Measurements from ENCODE around the gene LTBP4. TPM values are rescaled to one million over a fixed set of nuclear protein-coding genes. Genes with fewer than 3 reads are reported as not detected.

LTBP4 gene
- total RNA-seq, 1 donor from 2014 or later: 46.9 TPM

DNA sequence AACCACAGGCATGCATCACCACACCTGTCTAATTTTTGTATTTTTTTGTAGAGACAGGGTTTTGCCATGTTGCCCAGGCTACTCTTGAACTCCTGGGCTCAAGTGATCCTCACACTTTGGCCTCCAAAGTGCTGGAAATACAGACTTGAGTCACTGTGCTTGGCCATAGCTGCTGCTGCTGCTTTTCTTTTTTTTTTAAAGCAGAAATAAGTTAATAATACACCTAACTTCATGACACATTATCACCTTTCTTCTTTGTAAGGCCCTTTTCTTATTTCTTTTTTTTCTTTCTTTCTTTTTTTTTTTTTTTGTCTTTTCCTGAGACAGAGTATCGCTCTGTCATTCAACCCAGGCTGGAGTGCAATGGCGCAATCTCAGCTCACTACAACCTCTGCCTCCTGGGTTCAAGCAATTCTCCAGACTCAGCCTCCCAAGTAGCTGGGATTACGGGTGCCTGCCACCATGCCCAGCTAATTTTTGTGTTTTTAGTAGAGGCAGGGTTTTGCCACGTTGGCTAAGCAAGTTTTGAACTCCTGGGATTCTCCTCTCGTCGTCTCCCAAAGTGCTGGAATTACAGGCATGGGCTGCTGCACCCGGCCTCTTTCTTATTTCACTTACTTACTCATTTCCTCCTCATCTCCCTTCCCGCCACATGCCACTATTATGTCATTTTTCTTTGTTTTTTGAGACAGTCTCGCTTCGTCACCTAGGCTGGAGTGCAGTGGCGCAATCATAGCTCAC lies 15.8 kb upstream of the LTBP4 start:
- TF ChIP-seq EZH2 (IDR thresholded peaks at IDR 0.05; ENCODE audit: insufficient read depth, low read length) (no peak), CTCF (IDR thresholded peaks at IDR 0.05; ENCODE audit: insufficient read depth, low read depth, low read length) (no peak)
- Histone ChIP-seq H3K27me3 (ENCODE audit: insufficient read depth, low read length) (no peaks in the 10 kb centered on the region), H4K20me1 (ENCODE audit: insufficient read depth, low read length) (no peaks in the 10 kb centered on the region), H3K9me3 (ENCODE audit: insufficient read depth, low read depth, low read length) (no peaks in the 10 kb centered on the region), H2AFZ (ENCODE audit: low read depth, low read length) (no peak overlapping the region), H3K4me1 (ENCODE audit: insufficient read depth, low read length) (peaks cover 24% of the 10 kb centered on the region), H3K4me2 (ENCODE audit: low read length) (peak overlapping the region; percentile 66), H3K4me3 (ENCODE audit: insufficient read depth, low read depth, low read length) (no peak overlapping the region), H3K9ac (ENCODE audit: low read length) (peak overlapping the region; percentile 54), H3K27ac (ENCODE audit: low read depth, low read length) (peak overlapping the region; percentile 73), H3K79me2 (ENCODE audit: insufficient read depth, low read length) (no peaks in the 10 kb centered on the region), H3K36me3 (ENCODE audit: insufficient read depth, low read length) (peaks cover under 1% of the 10 kb centered on the region)
- no peak overlapping the region for H3K27ac Mint-ChIP-seq (ENCODE audit: unreplicated experiment)
- H3K27me3 Mint-ChIP-seq (ENCODE audit: low read depth, unreplicated experiment): no peaks in the 10 kb centered on the region
- no peak for FAIRE-seq
- H3K9me3 Mint-ChIP-seq (ENCODE audit: unreplicated experiment): no peaks in the 10 kb centered on the region
- peak; percentile 59 for DNase-seq (ENCODE audit: low read depth)
- H3K4me1 Mint-ChIP-seq (ENCODE audit: low read depth, unreplicated experiment): peaks cover 9% of the 10 kb centered on the region
- H3K4me3 Mint-ChIP-seq (ENCODE audit: unreplicated experiment): no peak overlapping the region
- peaks cover 45% of the 10 kb centered on the region for H3K36me3 Mint-ChIP-seq (ENCODE audit: low read depth, unreplicated experiment)

GRCh38 chr19:40585982-40586422 lies 15.2 kb upstream of the LTBP4 start:
- FAIRE-seq: no peak
- TF ChIP-seq CTCF (IDR thresholded peaks at IDR 0.05; ENCODE audit: insufficient read depth, low read depth, low read length) (no peak), EZH2 (IDR thresholded peaks at IDR 0.05; ENCODE audit: insufficient read depth, low read length) (no peak)
- no peak overlapping the region for H3K27ac Mint-ChIP-seq (ENCODE audit: unreplicated experiment)
- DNase-seq (ENCODE audit: low read depth): no peak
- H3K4me3 Mint-ChIP-seq (ENCODE audit: unreplicated experiment): no peak overlapping the region
- no peaks in the 10 kb centered on the region for H3K9me3 Mint-ChIP-seq (ENCODE audit: unreplicated experiment)
- no peaks in the 10 kb centered on the region for H4K20me1 ChIP-seq (ENCODE audit: insufficient read depth, low read length)
- H3K4me1 ChIP-seq (ENCODE audit: insufficient read depth, low read length): peaks cover 24% of the 10 kb centered on the region
- H3K36me3 Mint-ChIP-seq (ENCODE audit: low read depth, unreplicated experiment): peaks cover 41% of the 10 kb centered on the region
- H3K9ac ChIP-seq (ENCODE audit: low read length): peak overlapping the region; percentile 54
- no peaks in the 10 kb centered on the region for H3K79me2 ChIP-seq (ENCODE audit: insufficient read depth, low read length)
- peaks cover 9% of the 10 kb centered on the region for H3K4me1 Mint-ChIP-seq (ENCODE audit: low read depth, unreplicated experiment)
- no peak overlapping the region for H3K4me3 ChIP-seq (ENCODE audit: insufficient read depth, low read depth, low read length)
- H3K4me2 ChIP-seq (ENCODE audit: low read length): peak overlapping the region; percentile 66
- no peak overlapping the region for H2AFZ ChIP-seq (ENCODE audit: low read depth, low read length)
- H3K27me3 Mint-ChIP-seq (ENCODE audit: low read depth, unreplicated experiment): no peaks in the 10 kb centered on the region
- no peaks in the 10 kb centered on the region for H3K27me3 ChIP-seq (ENCODE audit: insufficient read depth, low read length)
- peak overlapping the region; percentile 73 for H3K27ac ChIP-seq (ENCODE audit: low read depth, low read length)
- no peaks in the 10 kb centered on the region for H3K9me3 ChIP-seq (ENCODE audit: insufficient read depth, low read depth, low read length)
- H3K36me3 ChIP-seq (ENCODE audit: insufficient read depth, low read length): no peaks in the 10 kb centered on the region

DNA sequence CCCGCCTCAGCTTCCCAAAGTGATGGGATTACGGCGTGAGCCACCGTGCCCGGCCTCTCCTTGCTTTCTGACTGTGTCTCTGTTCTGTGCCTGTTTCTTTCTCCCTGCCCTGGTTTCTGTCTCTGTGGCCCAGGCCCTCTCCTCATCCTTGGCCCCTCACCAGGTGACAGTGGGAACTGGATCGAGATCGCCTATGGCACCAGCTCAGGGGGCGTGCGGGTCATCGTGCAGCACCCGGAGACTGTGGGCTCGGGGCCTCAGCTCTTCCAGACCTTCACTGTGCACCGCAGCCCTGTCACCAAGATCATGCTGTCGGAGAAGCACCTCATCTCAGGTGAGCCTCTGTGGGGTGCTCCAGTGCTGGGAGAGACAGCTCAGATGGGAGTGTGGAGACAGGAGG lies 14.6 kb upstream of the LTBP4 start:
- peaks cover 39% of the 10 kb centered on the region for H3K36me3 Mint-ChIP-seq (ENCODE audit: low read depth, unreplicated experiment)
- Histone ChIP-seq H3K9me3 (ENCODE audit: insufficient read depth, low read depth, low read length) (no peaks in the 10 kb centered on the region), H3K4me3 (ENCODE audit: insufficient read depth, low read depth, low read length) (no peak overlapping the region), H3K79me2 (ENCODE audit: insufficient read depth, low read length) (no peaks in the 10 kb centered on the region), H3K27me3 (ENCODE audit: insufficient read depth, low read length) (no peaks in the 10 kb centered on the region), H3K36me3 (ENCODE audit: insufficient read depth, low read length) (no peaks in the 10 kb centered on the region), H4K20me1 (ENCODE audit: insufficient read depth, low read length) (no peaks in the 10 kb centered on the region), H3K9ac (ENCODE audit: low read length) (no peak overlapping the region), H3K27ac (ENCODE audit: low read depth, low read length) (no peak overlapping the region), H3K4me1 (ENCODE audit: insufficient read depth, low read length) (peaks cover 24% of the 10 kb centered on the region), H2AFZ (ENCODE audit: low read depth, low read length) (no peak overlapping the region), H3K4me2 (ENCODE audit: low read length) (no peak overlapping the region)
- no peak for FAIRE-seq
- TF ChIP-seq CTCF (IDR thresholded peaks at IDR 0.05; ENCODE audit: insufficient read depth, low read depth, low read length): no peak
- no peak for TF ChIP-seq EZH2 (IDR thresholded peaks at IDR 0.05; ENCODE audit: insufficient read depth, low read length)
- H3K9me3 Mint-ChIP-seq (ENCODE audit: unreplicated experiment): no peaks in the 10 kb centered on the region
- no peak overlapping the region for H3K27ac Mint-ChIP-seq (ENCODE audit: unreplicated experiment)
- H3K27me3 Mint-ChIP-seq (ENCODE audit: low read depth, unreplicated experiment): no peaks in the 10 kb centered on the region
- H3K4me1 Mint-ChIP-seq (ENCODE audit: low read depth, unreplicated experiment): peaks cover 9% of the 10 kb centered on the region
- DNase-seq (ENCODE audit: low read depth): no peak
- H3K4me3 Mint-ChIP-seq (ENCODE audit: unreplicated experiment): no peak overlapping the region

Measured in astrocyte (in vitro differentiated cells and primary cell).